ENCODE data around the gene CHCHD4.

Gene CHCHD4

DNA sequence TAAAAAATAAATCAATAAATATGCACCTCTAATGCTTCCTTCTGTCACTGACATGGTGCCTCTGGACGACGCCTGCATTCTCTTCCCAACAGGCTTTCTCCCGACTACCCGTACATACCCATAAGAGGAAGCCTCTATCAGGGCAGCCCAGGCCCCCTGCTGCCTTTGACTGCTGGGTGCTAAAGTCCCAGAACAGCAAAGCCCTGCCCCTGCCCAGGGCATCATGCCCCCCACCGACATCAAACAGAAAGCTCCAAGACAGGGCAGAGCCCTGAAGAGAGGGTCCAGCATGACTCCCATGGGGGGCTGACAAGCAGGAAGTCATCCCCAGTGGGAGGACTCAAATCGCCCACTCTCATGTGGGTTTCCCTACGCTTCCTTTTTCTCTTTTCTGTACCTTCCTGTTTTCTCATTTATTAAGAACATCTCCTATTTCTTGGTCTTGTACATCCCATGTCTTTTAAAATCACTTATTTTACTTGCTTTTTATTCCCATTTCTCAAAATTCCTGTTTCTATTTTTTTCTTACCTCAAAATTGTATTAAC lies 30.3 kb upstream of the CHCHD4 start:
- peaks cover 10% of the 10 kb centered on the region for H3K79me2 ChIP-seq
- no peak overlapping the region for H3K4me2 ChIP-seq (ENCODE audit: low read length)
- H3K4me3 ChIP-seq (ENCODE audit: low read depth, low read length), result no peak overlapping the region
- H3K9me3 ChIP-seq (ENCODE audit: control insufficient read depth, low read length), result no peaks in the 10 kb centered on the region
- H3K27ac ChIP-seq, result no peak overlapping the region
- H3K36me3 ChIP-seq (ENCODE audit: control insufficient read depth, insufficient read depth, low read length), result no peaks in the 10 kb centered on the region
- TF ChIP-seq, protein P1, sequence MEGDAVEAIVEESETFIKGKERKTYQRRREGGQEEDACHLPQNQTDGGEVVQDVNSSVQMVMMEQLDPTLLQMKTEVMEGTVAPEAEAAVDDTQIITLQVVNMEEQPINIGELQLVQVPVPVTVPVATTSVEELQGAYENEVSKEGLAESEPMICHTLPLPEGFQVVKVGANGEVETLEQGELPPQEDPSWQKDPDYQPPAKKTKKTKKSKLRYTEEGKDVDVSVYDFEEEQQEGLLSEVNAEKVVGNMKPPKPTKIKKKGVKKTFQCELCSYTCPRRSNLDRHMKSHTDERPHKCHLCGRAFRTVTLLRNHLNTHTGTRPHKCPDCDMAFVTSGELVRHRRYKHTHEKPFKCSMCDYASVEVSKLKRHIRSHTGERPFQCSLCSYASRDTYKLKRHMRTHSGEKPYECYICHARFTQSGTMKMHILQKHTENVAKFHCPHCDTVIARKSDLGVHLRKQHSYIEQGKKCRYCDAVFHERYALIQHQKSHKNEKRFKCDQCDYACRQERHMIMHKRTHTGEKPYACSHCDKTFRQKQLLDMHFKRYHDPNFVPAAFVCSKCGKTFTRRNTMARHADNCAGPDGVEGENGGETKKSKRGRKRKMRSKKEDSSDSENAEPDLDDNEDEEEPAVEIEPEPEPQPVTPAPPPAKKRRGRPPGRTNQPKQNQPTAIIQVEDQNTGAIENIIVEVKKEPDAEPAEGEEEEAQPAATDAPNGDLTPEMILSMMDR (IDR thresholded peaks at IDR 0.05), result no peak
- H3K4me1 ChIP-seq, result no peaks in the 10 kb centered on the region
- H2AFZ ChIP-seq, result no peak overlapping the region
- no peak overlapping the region for H3K9ac ChIP-seq
- H3K27me3 ChIP-seq (ENCODE audit: control insufficient read depth, insufficient read depth, low read length), result no peaks in the 10 kb centered on the region

- peaks cover 10% of the 10 kb centered on the region for H3K79me2 ChIP-seq
- no peak overlapping the region for H3K4me2 ChIP-seq (ENCODE audit: low read length)
- no peak overlapping the region for H3K9ac ChIP-seq
- TF ChIP-seq, protein P1 (IDR thresholded peaks at IDR 0.05), result no peak
- no peaks in the 10 kb centered on the region for H3K36me3 ChIP-seq (ENCODE audit: control insufficient read depth, insufficient read depth, low read length)
- no peak overlapping the region for H3K4me3 ChIP-seq (ENCODE audit: low read depth, low read length)
- no peak overlapping the region for H3K27ac ChIP-seq
- no peaks in the 10 kb centered on the region for H3K9me3 ChIP-seq (ENCODE audit: control insufficient read depth, low read length)
- H2AFZ ChIP-seq, result no peak overlapping the region
- H3K27me3 ChIP-seq (ENCODE audit: control insufficient read depth, insufficient read depth, low read length), result no peaks in the 10 kb centered on the region
- H3K4me1 ChIP-seq, result no peaks in the 10 kb centered on the region
Observed at GRCh38 chr3:14154276-14154675, 29.6 kb upstream of the CHCHD4 start.

DNA sequence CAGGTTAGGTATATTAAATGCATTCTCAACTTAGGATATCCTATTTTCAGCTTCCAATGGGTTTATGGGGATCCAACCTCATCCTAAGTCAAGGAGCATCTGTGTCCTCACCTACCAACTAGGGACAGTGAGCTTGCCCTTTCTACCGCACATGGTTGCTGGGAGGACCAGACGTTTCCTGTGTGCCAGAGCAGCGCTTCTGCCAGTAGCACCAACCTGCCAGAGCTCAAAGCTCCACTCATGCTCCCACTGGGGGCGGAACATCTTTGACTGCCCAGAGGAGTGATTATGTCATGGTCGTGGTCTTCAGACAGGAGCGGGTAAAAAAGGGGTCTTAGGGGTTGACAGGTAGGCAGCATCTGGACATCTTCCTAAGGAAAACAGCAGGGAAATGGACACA lies 29.0 kb upstream of the CHCHD4 start:
- TF ChIP-seq, protein P1 (IDR thresholded peaks at IDR 0.05), result no peak
- Histone ChIP-seq H3K4me2 (ENCODE audit: low read length) (no peak overlapping the region), H2AFZ (no peak overlapping the region), H3K79me2 (peaks cover 10% of the 10 kb centered on the region), H3K36me3 (ENCODE audit: control insufficient read depth, insufficient read depth, low read length) (no peaks in the 10 kb centered on the region), H3K4me3 (ENCODE audit: low read depth, low read length) (no peak overlapping the region), H3K27me3 (ENCODE audit: control insufficient read depth, insufficient read depth, low read length) (no peaks in the 10 kb centered on the region), H3K9me3 (ENCODE audit: control insufficient read depth, low read length) (no peaks in the 10 kb centered on the region), H3K27ac (no peak overlapping the region), H3K9ac (no peak overlapping the region), H3K4me1 (no peaks in the 10 kb centered on the region)

DNA sequence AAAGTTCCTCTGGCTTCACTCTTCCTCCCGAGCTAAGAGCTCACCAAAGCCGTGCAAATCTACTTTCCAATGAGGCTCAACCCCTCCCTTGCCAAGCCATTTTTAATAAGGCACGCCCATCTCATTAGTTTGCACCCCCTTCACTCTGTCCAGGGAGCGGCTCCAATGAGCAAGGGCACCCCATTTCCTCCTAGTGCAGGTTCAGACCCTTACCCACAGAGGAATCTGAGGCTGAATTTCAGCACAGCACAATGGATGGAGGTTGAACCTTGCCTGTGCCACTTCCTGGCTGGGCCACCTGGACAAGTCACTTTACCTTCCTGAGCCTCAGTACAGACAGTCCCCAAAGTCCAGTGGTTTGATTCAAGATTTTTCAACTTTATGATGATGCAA lies 28.3 kb upstream of the CHCHD4 start:
- Histone ChIP-seq H3K79me2 (peaks cover 4% of the 10 kb centered on the region), H3K4me2 (ENCODE audit: low read length) (no peak overlapping the region), H3K27ac (no peak overlapping the region), H3K9ac (no peak overlapping the region), H3K36me3 (ENCODE audit: control insufficient read depth, insufficient read depth, low read length) (no peaks in the 10 kb centered on the region), H3K9me3 (ENCODE audit: control insufficient read depth, low read length) (no peaks in the 10 kb centered on the region), H3K27me3 (ENCODE audit: control insufficient read depth, insufficient read depth, low read length) (no peaks in the 10 kb centered on the region), H3K4me3 (ENCODE audit: low read depth, low read length) (no peak overlapping the region), H2AFZ (no peak overlapping the region), H3K4me1 (no peaks in the 10 kb centered on the region)
- TF ChIP-seq, protein P1 (IDR thresholded peaks at IDR 0.05), result no peak

DNA sequence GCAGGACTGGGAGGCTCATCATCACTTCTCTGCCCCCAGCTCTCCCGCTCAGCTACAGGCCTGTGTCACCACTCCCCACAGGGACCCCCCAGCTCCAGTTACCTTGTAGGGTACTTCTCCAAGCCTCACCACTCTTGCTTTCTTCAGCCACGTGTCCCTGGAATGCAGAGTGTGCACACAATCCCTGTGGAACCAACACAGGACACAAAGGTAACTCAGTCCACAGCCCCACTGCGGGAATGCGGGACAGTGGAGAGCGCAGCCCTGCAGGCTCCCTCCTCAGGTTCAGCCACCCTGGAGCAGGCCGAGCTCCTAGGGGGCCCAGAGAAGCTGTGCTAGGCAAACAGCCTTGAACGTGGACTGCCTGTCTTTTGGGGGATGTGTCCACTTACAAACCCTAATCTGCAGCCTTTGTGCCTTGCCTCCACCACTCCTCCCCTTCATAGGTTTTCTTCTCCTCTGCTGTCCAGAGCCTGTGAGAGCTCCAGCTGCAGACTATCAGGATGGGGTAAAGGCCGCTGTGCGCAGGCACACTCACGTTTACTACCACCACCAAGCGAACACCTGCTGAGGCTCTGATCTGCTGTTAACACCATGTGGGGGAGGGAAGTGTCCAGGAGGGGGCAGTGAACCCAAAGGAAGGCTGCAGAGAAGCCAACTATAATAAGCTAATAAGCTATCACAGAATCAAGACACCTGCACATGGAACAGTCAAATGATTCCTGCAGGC lies 27.7 kb upstream of the CHCHD4 start:
- Histone ChIP-seq H2AFZ (no peak overlapping the region), H3K4me1 (no peaks in the 10 kb centered on the region), H3K27ac (no peak overlapping the region), H3K79me2 (peaks cover 2% of the 10 kb centered on the region), H3K9ac (no peak overlapping the region), H3K27me3 (ENCODE audit: control insufficient read depth, insufficient read depth, low read length) (no peaks in the 10 kb centered on the region), H3K4me2 (ENCODE audit: low read length) (no peak overlapping the region), H3K9me3 (ENCODE audit: control insufficient read depth, low read length) (no peaks in the 10 kb centered on the region), H3K4me3 (ENCODE audit: low read depth, low read length) (no peak overlapping the region), H3K36me3 (ENCODE audit: control insufficient read depth, insufficient read depth, low read length) (no peaks in the 10 kb centered on the region)
- TF ChIP-seq, protein P1 (IDR thresholded peaks at IDR 0.05), result no peak
